Inflammatory macrophage (primary cell): ENCODE measurements around the gene ELN.
A peak's percentile ranks its signal among the peaks of the same experiment; 100 is the strongest.
"Not testable (repeated sequence)": the region's sequence is repeated elsewhere in the genome, so short reads cannot be mapped to it uniquely, and the experiment has no call there.

Source experiments
- DNase-seq, 2 donors: peaks; one replicate each; pipeline ENCODE4 v3.0.0-alpha.2; 2020 to 2022

Gene ELN

DNA sequence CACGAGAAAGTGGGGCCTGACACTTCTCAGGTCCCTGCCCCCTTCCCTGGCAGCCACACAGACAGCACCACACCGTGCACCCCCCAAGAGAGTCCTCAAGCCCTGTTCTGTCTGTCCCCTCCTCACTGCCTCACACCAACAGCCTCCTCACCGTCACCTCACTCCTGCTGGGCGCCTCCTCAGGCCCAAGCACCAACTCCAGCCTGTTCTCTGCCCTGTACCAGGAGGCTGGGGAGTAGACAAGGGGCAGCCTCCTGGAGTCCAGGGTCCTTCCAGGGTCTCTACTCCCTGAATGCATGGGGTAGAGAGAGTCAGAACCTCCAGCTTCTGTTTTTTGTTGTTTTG, 26.9 kb upstream of the ELN start:
- no peak for DNase-seq

DNA sequence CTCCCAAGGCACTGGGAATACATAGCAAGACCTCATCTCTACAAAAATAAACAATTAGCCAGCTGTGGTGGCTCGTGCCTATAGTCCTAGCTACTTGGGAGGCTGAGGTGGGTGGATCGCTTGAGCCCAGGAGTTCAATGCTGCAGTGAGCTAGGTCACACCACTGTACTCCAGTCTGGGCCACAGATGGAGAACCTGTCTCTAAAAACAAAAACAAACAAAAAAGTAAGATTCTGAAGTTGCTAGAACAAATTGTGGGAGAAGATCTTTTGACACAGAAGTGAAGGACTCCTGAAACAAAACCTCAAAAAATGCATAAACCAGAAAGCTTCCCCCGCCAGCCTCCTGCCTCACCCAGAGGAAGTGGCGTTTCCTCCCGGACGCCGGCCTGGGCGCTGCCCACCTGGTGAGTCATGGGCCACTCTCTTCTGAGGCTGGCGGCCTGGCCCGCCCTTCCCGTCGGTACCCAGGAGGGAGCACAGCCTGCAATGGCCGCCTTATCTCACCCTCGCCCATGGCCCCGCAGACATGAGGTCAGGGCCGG, 25.4 kb upstream of the ELN start:
- DNase-seq = peak; percentile 79 to 88

DNA sequence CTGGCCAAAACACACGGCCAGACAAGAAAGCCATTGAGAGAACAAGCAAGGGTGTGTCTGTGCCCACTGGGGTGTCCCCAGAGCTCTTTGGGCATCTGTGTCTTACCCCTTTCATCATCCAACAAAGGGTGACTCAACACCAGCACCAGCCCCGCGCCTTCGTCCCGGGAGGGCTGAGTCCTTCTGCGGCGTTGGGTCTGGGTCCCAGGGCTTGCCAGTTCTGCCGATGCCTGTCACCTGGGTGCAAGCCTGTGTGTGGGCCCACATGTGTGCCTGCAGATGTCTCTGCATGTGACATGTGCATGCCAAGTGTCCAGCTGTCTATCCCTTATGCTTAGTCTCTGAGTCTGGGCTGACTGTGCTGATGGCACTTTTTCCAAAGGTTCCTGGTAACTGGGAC, 24.4 kb upstream of the ELN start:
- DNase-seq = peak; percentile 11 to 35

GRCh38 chr7:74006032-74006431, 21.9 kb upstream of the ELN start:
- DNase-seq = no peak

DNA sequence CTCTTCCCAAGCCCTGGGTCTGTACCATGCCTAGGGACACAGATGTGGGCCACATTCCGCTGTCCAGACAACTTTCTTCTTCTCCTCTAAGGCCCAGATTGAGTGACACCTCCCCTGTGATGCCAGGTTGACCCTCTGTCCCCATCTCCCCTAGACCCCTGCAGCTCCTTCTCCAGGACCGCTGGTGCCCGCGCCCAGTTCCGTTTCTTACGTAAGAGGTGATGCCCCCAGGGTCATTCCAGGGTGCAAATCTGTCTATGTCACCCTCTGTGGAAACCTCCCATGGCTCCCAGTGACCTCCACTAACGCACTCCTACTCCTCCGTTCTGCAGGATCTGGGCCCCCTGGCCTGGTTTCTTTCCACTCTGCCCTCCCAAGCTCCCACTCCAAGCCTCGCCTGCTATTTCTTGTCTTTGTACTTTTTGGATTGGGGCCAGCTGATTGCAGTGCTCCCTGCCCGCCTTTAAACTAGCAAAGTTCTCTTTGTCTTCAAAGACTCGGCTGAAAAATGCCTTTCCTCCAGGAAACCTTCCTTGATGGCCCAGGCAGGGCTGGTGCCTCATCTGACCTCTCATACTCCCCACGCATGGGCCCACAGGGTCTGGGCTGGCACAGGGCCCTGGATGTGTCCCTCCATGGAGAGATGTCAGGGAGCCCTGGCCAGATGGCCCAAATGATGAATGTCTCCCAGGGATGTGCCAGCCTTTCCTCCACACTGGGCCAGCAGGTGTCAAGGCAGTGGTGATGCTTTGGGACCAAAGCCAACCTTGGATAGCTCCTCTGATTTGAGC, 21.3 kb upstream of the ELN start:
- DNase-seq = no peak

DNA sequence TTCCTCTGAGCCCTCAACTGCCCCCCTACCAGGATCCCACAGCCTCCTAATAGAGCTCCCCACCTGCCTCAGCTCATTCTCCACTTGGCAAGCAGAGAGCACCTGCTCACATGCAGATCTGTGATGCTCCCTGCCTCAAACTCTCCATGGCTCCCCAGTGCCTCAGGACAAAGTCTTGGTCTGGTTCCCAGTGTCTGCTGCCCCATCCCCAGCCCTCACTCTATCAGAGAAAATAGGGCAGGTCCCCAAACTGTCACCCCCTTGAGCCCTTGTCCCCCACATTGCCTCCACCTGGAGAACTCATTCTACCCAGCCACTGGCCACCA, 20.8 kb upstream of the ELN start:
- DNase-seq = no peak

- no peak for DNase-seq
Measured at GRCh38 chr7:74008687-74009086, 19.3 kb upstream of the ELN start.

DNA sequence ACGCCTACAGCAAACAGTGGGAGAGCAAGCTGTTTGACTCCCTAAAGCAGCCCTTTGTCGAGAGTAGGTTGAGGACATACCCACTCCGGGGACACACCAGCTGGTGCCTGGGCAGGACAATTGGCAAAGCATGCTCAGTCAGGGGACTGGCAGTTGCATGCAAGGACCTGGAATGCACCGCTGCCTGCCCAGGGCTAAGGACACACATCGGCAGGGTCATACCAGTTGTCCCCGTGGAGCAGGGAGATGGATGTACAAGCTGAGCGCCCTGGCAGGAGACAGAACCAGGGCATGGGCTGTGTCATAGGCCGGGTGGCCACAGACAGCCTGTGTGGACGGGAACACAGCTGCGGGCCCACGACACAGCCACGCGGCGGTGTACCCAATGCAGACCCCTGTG, 18.3 kb upstream of the ELN start:
- no peak for DNase-seq

- no peak for DNase-seq
Measured at GRCh38 chr7:74010407-74010806, 17.6 kb upstream of the ELN start.

- not testable (repeated sequence) for DNase-seq
Measured at GRCh38 chr7:74011421-74011820, 16.6 kb upstream of the ELN start.

DNA sequence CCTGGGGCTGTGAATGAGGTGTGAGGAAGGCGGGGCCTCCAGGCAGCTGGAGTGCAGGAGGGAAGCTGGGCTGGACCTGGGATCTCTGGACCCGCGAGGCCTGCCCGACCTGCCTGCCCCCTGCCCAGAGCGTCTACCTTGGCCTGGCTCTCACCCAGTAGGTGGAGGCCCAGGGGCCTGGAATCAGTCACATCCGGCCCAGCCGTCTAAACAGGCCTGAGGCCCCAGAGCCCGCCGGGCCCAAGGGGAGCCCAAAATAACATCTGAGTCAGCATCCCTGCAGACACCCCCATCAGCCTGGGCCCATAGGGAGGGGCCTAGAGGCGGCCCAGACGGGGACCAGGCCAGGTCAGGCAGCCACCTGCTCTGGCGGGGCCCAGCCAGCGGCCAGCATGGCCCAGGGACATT, 15.1 kb upstream of the ELN start:
- no peak for DNase-seq

- DNase-seq = no peak
Measured at GRCh38 chr7:74013539-74014272, 14.3 kb upstream of the ELN start.

DNA sequence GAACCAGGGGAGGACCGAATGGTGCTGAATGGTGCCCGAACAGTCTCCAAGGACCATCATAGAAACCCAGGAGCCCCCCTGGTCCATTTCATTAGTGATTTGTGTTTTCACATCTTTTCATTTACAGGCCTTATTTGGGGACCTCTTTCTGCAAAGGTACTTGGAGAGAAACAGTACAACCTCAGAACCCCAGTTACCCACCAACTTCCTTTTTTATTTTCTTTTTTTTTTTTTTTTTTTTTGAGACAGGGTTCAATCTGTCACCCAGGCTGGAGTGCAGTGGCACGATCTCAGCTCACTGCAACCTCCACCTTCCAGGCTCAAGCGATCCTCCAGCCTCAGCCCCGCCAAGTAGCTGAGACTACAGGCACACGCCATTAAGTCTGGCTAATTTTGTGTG, 13.0 kb upstream of the ELN start:
- DNase-seq = no peak

- DNase-seq = no peak
Measured at GRCh38 chr7:74015670-74016069, 12.3 kb upstream of the ELN start.

DNA sequence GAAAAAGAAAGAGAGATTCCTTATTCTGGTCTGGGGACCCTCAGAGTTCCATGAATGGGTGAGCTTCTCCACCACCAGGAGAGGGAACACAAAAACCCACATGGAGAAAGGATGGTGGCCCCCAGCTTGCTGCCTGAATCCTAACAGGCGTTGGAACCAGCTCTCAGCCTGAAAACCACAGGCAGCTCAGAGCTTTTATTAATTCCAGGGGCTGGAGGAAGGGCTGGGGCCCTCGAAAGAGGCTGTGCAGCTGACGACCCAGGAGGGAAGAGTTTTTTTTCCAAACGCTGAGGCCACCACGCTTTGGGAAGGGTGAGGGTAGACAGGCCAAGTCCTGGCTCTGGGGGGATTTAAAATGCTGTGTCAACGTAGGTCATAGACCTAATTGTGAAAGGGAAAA, 10.8 kb upstream of the ELN start:
- no peak for DNase-seq

DNA sequence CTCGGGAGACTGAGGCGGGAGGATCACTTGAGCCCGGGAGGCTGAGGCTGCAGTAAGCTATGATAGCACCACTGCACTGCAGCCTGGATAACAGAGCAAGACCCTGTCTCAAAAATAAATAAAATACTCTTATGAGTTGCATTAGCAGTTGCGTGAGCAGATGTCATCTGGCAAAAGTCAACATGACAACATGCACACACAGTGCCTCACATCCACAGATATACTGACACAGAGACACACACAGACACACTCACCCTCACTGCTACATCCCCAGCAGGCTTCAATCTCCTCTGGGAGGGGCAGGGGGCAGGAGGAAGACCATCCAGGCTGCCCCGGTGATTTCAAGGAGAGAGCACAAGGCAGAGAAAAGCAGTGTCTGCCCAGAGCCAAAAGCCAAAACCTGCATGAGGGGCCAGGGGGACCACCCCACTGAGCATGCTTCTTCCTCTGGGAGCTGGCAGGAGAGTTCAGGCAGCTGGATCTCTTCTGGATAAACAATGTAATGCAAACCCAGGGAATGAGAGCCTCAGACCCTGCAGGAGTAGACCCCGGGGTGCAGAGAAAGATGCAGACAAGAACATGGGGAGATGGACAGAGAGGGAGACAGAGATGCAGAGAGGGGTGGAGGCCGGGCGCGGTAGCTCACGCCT, 9.6 kb upstream of the ELN start:
- no peak for DNase-seq

- no peak for DNase-seq
Measured at GRCh38 chr7:74019149-74019548, 8.8 kb upstream of the ELN start.

- DNase-seq = no peak
Measured at GRCh38 chr7:74020390-74020789, 7.6 kb upstream of the ELN start.

DNA sequence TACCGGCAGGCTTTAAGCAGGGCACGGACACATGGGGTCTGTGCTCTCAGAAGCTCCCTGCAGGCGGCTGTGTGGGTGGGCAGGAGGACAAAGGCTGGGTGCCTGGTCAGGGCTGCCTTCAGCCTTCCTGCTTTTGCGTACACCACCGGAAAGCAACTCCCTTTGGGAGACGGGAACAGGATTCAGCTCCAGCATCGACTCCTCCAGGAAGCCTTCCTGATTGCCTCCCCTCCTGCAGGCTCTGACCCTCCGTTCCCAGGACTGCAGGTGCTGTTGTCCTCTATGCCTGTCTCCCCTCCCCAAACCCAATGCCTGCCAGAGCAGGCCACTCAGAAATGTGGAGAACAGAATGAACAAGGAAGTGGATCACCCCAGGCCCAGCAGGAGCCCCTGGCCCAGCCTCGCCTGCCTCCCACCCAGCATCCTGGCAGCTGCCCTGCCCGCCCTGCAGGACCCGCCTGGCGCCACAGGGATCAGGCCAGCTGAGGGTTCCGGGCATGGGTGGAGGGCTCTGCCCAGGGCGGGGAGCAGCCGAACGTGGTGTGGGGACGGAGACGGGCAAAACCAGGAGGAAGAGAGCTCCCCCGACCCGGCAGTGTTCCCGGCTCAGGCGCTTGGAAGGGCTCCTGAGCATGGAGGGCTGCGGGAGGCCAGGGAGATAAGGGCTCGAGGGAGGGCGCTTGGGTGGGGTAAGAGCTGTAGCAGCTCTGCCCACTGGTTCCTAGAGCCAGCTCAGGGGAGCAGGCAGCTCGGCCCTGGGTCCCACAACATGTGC, 6.2 kb upstream of the ELN start:
- no peak for DNase-seq

- no peak for DNase-seq
Measured at GRCh38 chr7:74022507-74022906, 5.5 kb upstream of the ELN start.

- DNase-seq = peak; percentile 33 to 76
Measured at GRCh38 chr7:74023092-74023536, 4.9 kb upstream of the ELN start.

- DNase-seq = no peak
Measured at GRCh38 chr7:74023786-74024185, 4.2 kb upstream of the ELN start.

DNA sequence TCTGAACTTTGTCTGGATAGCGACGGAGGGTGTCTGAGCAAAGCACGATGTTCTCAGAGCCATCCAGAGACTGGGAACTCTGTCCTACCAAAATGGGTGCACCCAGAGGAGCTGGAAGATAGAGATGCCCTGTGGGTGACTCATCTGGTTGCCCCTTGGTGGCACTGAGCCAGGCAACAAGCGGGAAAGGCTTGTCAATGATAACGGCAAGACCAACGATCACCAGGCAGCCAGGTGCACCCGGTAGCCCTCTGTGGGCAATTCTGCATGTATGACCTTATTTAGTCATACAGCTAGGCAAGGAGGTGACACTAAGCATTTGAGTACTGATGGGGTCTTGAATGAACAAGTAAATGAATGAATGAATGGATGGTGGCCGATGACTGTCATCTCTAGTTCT, 2.8 kb upstream of the ELN start:
- no peak for DNase-seq
